H1 (cell line): Measurements from ENCODE around the gene ORAI3. TPM values are rescaled to one million over a fixed set of nuclear protein-coding genes. Genes with fewer than 3 reads are reported as not detected.

Experiments
- CTCF ChIA-PET: fragments of 300-600 bp; sonication (Branson Sonifier 250); formaldehyde crosslinking; loops from one replicate; lab custom pipeline; 2021; ENCODE audit not compliant: partially characterized antibody; lab: Charles Lee
- POLR2A ChIA-PET: fragments of 300-600 bp; sonication (Branson Sonifier 250); formaldehyde crosslinking; loops from one replicate; lab custom pipeline; 2021; ENCODE audit warnings: inconsistent platforms; ENCODE audit not compliant: partially characterized antibody; lab: Charles Lee
- DNase-seq, 2 experiments: peaks; one replicate each; pipeline versions ENCODE4 v3.0.0 to v3.0.0-alpha.2; 2010 to 2022; ENCODE audit warnings: low spot score in 2 of 2, low read depth in 1 of 2, mixed read lengths in 1 of 2
- FAIRE-seq: peaks from 2 replicates; lab custom pipeline; 2011; peaks lifted over from hg19 to GRCh38; lab: Jason Lieb, UNC
- H2AFZ ChIP-seq: 2 replicates; pipeline ENCODE4 v1.8.1; 2012; ENCODE audit warnings: low read length, inconsistent platforms
- H2AK5ac ChIP-seq: 2 replicates; pipeline ENCODE4 v1.6.1; 2013; ENCODE audit warnings: low read depth, low read length
- H2BK120ac ChIP-seq: replicated peaks from 2 replicates; pipeline ENCODE3; 2013; ENCODE audit warnings: low read depth, low read length, inconsistent platforms
- H2BK12ac ChIP-seq: 2 replicates; pipeline ENCODE4 v1.6.1; 2013; ENCODE audit warnings: low read depth, low read length
- H2BK15ac ChIP-seq: 2 replicates; pipeline ENCODE4 v1.6.1; 2013; ENCODE audit warnings: low read length
- H2BK20ac ChIP-seq: 2 replicates; pipeline ENCODE4 v1.6.1; 2013; ENCODE audit warnings: low read length
- H2BK5ac ChIP-seq: 2 replicates; pipeline ENCODE4 v1.6.1; 2013; ENCODE audit warnings: low read depth, low read length
- H3K14ac ChIP-seq: 2 replicates; pipeline ENCODE4 v1.6.1; 2013; ENCODE audit warnings: inconsistent platforms; ENCODE audit not compliant: insufficient read length
- H3K18ac ChIP-seq: 2 replicates; pipeline ENCODE4 v1.6.1; 2013; ENCODE audit warnings: low read length; ENCODE audit errors: extremely low read depth
- H3K23ac ChIP-seq: 2 replicates; pipeline ENCODE4 v1.6.1; 2013; ENCODE audit warnings: inconsistent platforms; ENCODE audit not compliant: insufficient read length
- H3K23me2 ChIP-seq: 2 replicates; pipeline ENCODE4 v1.6.1; 2013; ENCODE audit warnings: low read depth, low read length
- H3K27ac ChIP-seq: 2 replicates; pipeline ENCODE4 v1.6.1; 2011; ENCODE audit warnings: low read depth, low read length, inconsistent platforms
- H3K27me3 ChIP-seq, 4 experiments: replicated peaks in 1 of 4; 1 replicate in 1 of 4; 2 replicates in 3 of 4; pipeline versions ENCODE4 v1.6.1 to v1.8.1; 2011 to 2013; ENCODE audit warnings: low read length in 3 of 4, mild to moderate bottlenecking in 3 of 4, inconsistent platforms in 2 of 4, mixed read lengths in 2 of 4, moderate library complexity in 1 of 4; ENCODE audit not compliant: control insufficient read depth in 3 of 4, insufficient read depth in 3 of 4; ENCODE audit errors: extremely low read depth in 1 of 4
- H3K36me3 ChIP-seq, 4 experiments: 2 replicates each; pipeline versions ENCODE4 v1.6.1 to v1.8.1; 2011 to 2013; ENCODE audit warnings: mild to moderate bottlenecking in 4 of 4, low read length in 3 of 4, moderate library complexity in 2 of 4, control low read depth in 1 of 4, inconsistent platforms in 1 of 4; ENCODE audit not compliant: insufficient read depth in 4 of 4, control insufficient read depth in 2 of 4
- H3K4ac ChIP-seq: replicated peaks from 2 replicates; pipeline ENCODE3; 2013; ENCODE audit warnings: low read length, low read depth, mixed read lengths, inconsistent platforms; ENCODE audit not compliant: insufficient read length
- H3K4me1 ChIP-seq, 4 experiments: replicated peaks in 1 of 4; 1 replicate in 1 of 4; 2 replicates in 3 of 4; pipeline versions ENCODE4 v1.6.1 to v1.8.1; 2011 to 2013; ENCODE audit warnings: low read length in 3 of 4, inconsistent platforms in 2 of 4, mixed read lengths in 1 of 4; ENCODE audit not compliant: insufficient read depth in 4 of 4, control insufficient read depth in 3 of 4
- H3K4me2 ChIP-seq, 2 experiments: 2 replicates each; pipeline versions ENCODE4 v1.6.1 to v1.8.1; 2011 to 2013; ENCODE audit warnings: low read depth in 2 of 2, low read length in 2 of 2, control low read depth in 1 of 2, inconsistent platforms in 1 of 2, mild to moderate bottlenecking in 1 of 2; ENCODE audit not compliant: insufficient read depth in 1 of 2
- H3K4me3 ChIP-seq, 4 experiments: fragments of 200-600, 300-600 bp in 1 of 4; sonication (generic), shearing (Covaris generic), sonication (Bioruptor Twin) in 1 of 4; 2 replicates each; pipeline versions ENCODE4 v1.5.1 to v1.8.1; 2011 to 2016; ENCODE audit warnings: low read length in 4 of 4, low read depth in 3 of 4, control low read depth in 2 of 4, inconsistent platforms in 2 of 4, mild to moderate bottlenecking in 2 of 4, mixed read lengths in 1 of 4, moderate library complexity in 1 of 4; ENCODE audit not compliant: insufficient read depth in 2 of 4; ENCODE audit errors: extremely low read depth in 1 of 4
- H3K56ac ChIP-seq: replicated peaks from 2 replicates; pipeline ENCODE3; 2013; ENCODE audit warnings: low read depth, mild to moderate bottlenecking, mixed read lengths, low read length, inconsistent platforms; ENCODE audit not compliant: insufficient read length
- H3K79me1 ChIP-seq: 2 replicates; pipeline ENCODE4 v1.6.1; 2013; ENCODE audit warnings: low read depth, low read length, control low read depth
- H3K79me2 ChIP-seq, 2 experiments: 2 replicates each; pipeline versions ENCODE4 v1.6.1 to v1.8.1; 2012 to 2013; ENCODE audit warnings: low read length in 2 of 2, mild to moderate bottlenecking in 2 of 2, inconsistent platforms in 1 of 2; ENCODE audit not compliant: insufficient read depth in 2 of 2, control insufficient read depth in 1 of 2
- H3K9ac ChIP-seq, 4 experiments: replicated peaks in 1 of 4; 1 replicate in 1 of 4; 2 replicates in 3 of 4; pipeline versions ENCODE4 v1.6.1 to v1.8.1; 2011 to 2013; ENCODE audit warnings: low read depth in 3 of 4, low read length in 3 of 4, control low read depth in 2 of 4, mild to moderate bottlenecking in 2 of 4, moderate library complexity in 2 of 4, inconsistent platforms in 1 of 4; ENCODE audit errors: extremely low read depth in 1 of 4
- H3K9me3 ChIP-seq, 2 experiments: 2 replicates each; pipeline versions ENCODE4 v1.6.1 to v1.8.1; 2012 to 2013; ENCODE audit warnings: mild to moderate bottlenecking in 2 of 2, moderate library complexity in 2 of 2, control low read depth in 1 of 2, inconsistent platforms in 1 of 2, low read depth in 1 of 2, low read length in 1 of 2, mixed read lengths in 1 of 2; ENCODE audit not compliant: insufficient read depth in 2 of 2
- H4K20me1 ChIP-seq, 2 experiments: replicated peaks in 1 of 2; 2 replicates each; pipeline versions ENCODE3 to v1.8.1; 2011 to 2013; ENCODE audit warnings: inconsistent platforms in 2 of 2, low read length in 2 of 2, mild to moderate bottlenecking in 1 of 2; ENCODE audit not compliant: insufficient read depth in 2 of 2, control insufficient read depth in 1 of 2
- H4K5ac ChIP-seq: 2 replicates; pipeline ENCODE4 v1.6.1; 2013; ENCODE audit warnings: low read length, low read depth, mixed read lengths, inconsistent platforms; ENCODE audit not compliant: insufficient read length
- H4K8ac ChIP-seq: 2 replicates; pipeline ENCODE4 v1.8.0; 2013; ENCODE audit warnings: mild to moderate bottlenecking, moderate library complexity, low read length, inconsistent platforms; ENCODE audit not compliant: insufficient read depth; ENCODE audit errors: extremely low read depth
- H4K91ac ChIP-seq: replicated peaks from 2 replicates; pipeline ENCODE3; 2013; ENCODE audit warnings: low read length, mixed read lengths, inconsistent platforms; ENCODE audit not compliant: insufficient read length
- EZH2 ChIP-seq: fragments of 200-600 bp; sonication (generic); IDR thresholded peaks from 2 replicates; pipeline ENCODE4 v1.7.1; 2012; ENCODE audit warnings: low read depth, mild to moderate bottlenecking, moderate library complexity, low read length, inconsistent platforms; ENCODE audit not compliant: severe bottlenecking
- JUN ChIP-seq: IDR thresholded peaks from 2 replicates; pipeline ENCODE4 v1.6.1; 2011; ENCODE audit warnings: low read depth, mild to moderate bottlenecking, improper control_type of control experiment, low read length
- KDM1A ChIP-seq: fragments of 200-600, 300-600 bp; sonication (generic); IDR thresholded peaks from 2 replicates; pipeline ENCODE4 v1.7.1; 2016; ENCODE audit warnings: mild to moderate bottlenecking, low read length, borderline replicate concordance
- POU5F1 ChIP-seq: IDR thresholded peaks from 2 replicates; pipeline ENCODE4 v1.6.1; 2011; ENCODE audit warnings: low read depth, mild to moderate bottlenecking, low read length, moderate library complexity
- WGBS, 2 experiments: shearing (Covaris generic) in 1 of 2; methylation state at CpG; one replicate each; pipeline versions ENCODE4 v1.1.6 to v1.1.7; 2013 to 2015; ENCODE audit warnings: low lambda C conversion rate in 2 of 2, mixed read lengths in 2 of 2, inconsistent platforms in 1 of 2, low coverage in 1 of 2, missing lambda C conversion rate in 1 of 2; ENCODE audit not compliant: insufficient replicate concordance in 2 of 2, insufficient coverage in 1 of 2, insufficient read length in 1 of 2; ENCODE audit errors: extremely low coverage in 1 of 2, missing lambda C conversion rate in 1 of 2; 5-methylcytosine and 5-hydroxymethylcytosine counted together
- polyA plus RNA-seq, 7 experiments: library from polyadenylated mRNA; depleted of rRNA in 3 of 7; stranded (reverse) in 5 of 7; unstranded in 2 of 7; fragments of >200 nt in 5 of 7; fragments of 200-250 nt in 2 of 7; gene quantifications; 1 replicate in 5 of 7; 2 replicates in 1 of 7; 4 replicates in 1 of 7; pipeline versions ENCODE4 v1.2.1 to v1.2.3, GENCODE V29; 2011 to 2013; ENCODE audit warnings: missing spikeins in 2 of 7, mixed read lengths in 2 of 7
- total RNA-seq: library from RNA; stranded (reverse); fragmentation: NEBNext Ultra II Directional; extraction: Animal tissue kit (Norgen Biotek cat#: 25700); gene quantifications from 2 replicates; pipeline ENCODE4 v1.2.1, GENCODE V29; 2021

ORAI3 gene
- total and polyA plus RNA-seq, 2 of the 8 experiments (the other 6 are each of a cell fraction or from before 2014, with no cell fraction given): 8.7 to 24.5 TPM

- peaks cover 4% of the 10 kb centered on the region; the same call in 1 of the 2 replicates for H3K23me2 ChIP-seq
- WGBS, 2 experiments: 81% methylated on average over 4 of the region's 4 CpGs; no CpG with 5 or more reads in 1 of the 2 experiments
- FAIRE-seq (no peak), DNase-seq (no peak)
- H3K4me3 ChIP-seq: no peak overlapping the region
- H2AK5ac ChIP-seq: peak overlapping the region; percentile 29
- peak overlapping the region; percentile 34; the same call in 1 of the 2 replicates for H2BK15ac ChIP-seq
- no peak overlapping the region for H3K4ac ChIP-seq
- no peak overlapping the region for H3K9ac ChIP-seq
- H3K27ac ChIP-seq: no peak overlapping the region
- H3K4me1 ChIP-seq: peaks cover 2 to 5% (median 4%) of the 10 kb centered on the region in 4 experiments; a peak in 5 of 7 replicates
- no peaks in the 10 kb centered on the region for H3K79me1 ChIP-seq
- ChIA-PET POLR2A (interaction anchor here (0.7 to 2.7 kb wide), 6 partner anchors 9 to 125 kb away, joined by 3 to 23 read pairs (median 6); partner anchors contain the start of genes BCL7C and FBXL19), CTCF (interaction anchor here (0.9 to 6.4 kb wide), 12 partner anchors 9 to 104 kb away, joined by 3 to 69 read pairs (median 10); no protein-coding TSS in a partner anchor)
- H4K91ac ChIP-seq: peak overlapping the region; percentile 61
- H3K14ac ChIP-seq: no peak overlapping the region
- TF ChIP-seq POU5F1: no peak
- no peak for TF ChIP-seq EZH2
- no peak for TF ChIP-seq JUN
- TF ChIP-seq KDM1A: no peak
- no peak overlapping the region for H4K8ac ChIP-seq
- H2BK5ac ChIP-seq: peak overlapping the region; percentile 6; the same call in 1 of the 2 replicates
- H2BK12ac ChIP-seq: 0 out of 2 replicates have a peak overlapping the region, but pooled peaks have one; percentile 60
- H4K5ac ChIP-seq: peak overlapping the region; percentile 0
- no peaks in the 10 kb centered on the region for H3K36me3 ChIP-seq
- H3K56ac ChIP-seq: no peak overlapping the region
- H3K9me3 ChIP-seq: no peaks in the 10 kb centered on the region
- H2BK120ac ChIP-seq: no peak overlapping the region
- peak overlapping the region; percentile 93 for H2BK20ac ChIP-seq
- no peaks in the 10 kb centered on the region for H3K79me2 ChIP-seq
- H3K27me3 ChIP-seq: peaks cover 0 to 19% (median 3%) of the 10 kb centered on the region in 4 experiments; a peak in 4 of 7 replicates
- no peaks in the 10 kb centered on the region for H4K20me1 ChIP-seq
- H3K4me2 ChIP-seq: peak overlapping the region in 1 of 2 experiments; percentile 53; a peak in 1 of 4 replicates
- peak overlapping the region; percentile 13; the same call in 1 of the 2 replicates for H3K18ac ChIP-seq
- H2AFZ ChIP-seq: no peak overlapping the region
- no peak overlapping the region for H3K23ac ChIP-seq
Measured at GRCh38 chr16:30903002-30903401, 45.9 kb upstream of the ORAI3 start.
